ENCODE measurements around the gene SLC50A1. TPM values are rescaled to one million over a fixed set of nuclear protein-coding genes. Genes with fewer than 3 reads are reported as not detected.
"Not testable (repeated sequence)": the region's sequence is repeated elsewhere in the genome, so short reads cannot be mapped to it uniquely, and the experiment has no call there.

The SLC50A1 gene
- total RNA-seq, 2 donors from 2014 or later: 24.5 TPM

- no peak for DNase-seq (ENCODE audit: low spot score)
- intact Hi-C loops (cut with DNase I): no loop called here
Observed at GRCh38 chr1:155110381-155110780, 25.3 kb upstream of the SLC50A1 start.

DNA sequence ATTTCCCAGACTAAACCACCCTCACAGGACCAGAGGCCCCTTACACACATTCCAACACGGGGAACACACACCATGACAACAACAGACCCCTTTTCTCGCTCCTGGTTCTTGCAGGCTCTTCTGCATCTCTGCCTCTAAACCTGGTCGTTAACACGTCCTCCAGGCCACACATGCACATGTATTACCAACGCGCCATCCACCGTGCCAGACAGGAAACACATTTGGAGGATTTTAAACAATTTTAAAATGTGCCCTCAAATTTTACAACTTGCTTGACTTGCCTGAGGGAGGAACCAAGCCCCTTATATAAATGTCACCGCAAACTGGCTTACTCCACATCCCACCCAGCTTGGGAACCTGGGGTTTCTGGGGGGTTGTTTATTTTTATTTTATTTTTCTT lies 24.8 kb upstream of the SLC50A1 start:
- DNase-seq (ENCODE audit: low spot score): no peak
- intact Hi-C loops (cut with DNase I): no loop called here

- intact Hi-C loops (cut with DNase I): no loop called here
- no peak for DNase-seq (ENCODE audit: low spot score)
Observed at GRCh38 chr1:155113450-155113980, 22.1 kb upstream of the SLC50A1 start.

GRCh38 chr1:155116113-155116764 lies 19.4 kb upstream of the SLC50A1 start:
- intact Hi-C loops (cut with DNase I): no loop called here
- no peak for DNase-seq (ENCODE audit: low spot score)

- intact Hi-C loops (cut with DNase I): no loop called here
- DNase-seq (ENCODE audit: low spot score): no peak
Observed at GRCh38 chr1:155117610-155118009, 18.0 kb upstream of the SLC50A1 start.

DNA sequence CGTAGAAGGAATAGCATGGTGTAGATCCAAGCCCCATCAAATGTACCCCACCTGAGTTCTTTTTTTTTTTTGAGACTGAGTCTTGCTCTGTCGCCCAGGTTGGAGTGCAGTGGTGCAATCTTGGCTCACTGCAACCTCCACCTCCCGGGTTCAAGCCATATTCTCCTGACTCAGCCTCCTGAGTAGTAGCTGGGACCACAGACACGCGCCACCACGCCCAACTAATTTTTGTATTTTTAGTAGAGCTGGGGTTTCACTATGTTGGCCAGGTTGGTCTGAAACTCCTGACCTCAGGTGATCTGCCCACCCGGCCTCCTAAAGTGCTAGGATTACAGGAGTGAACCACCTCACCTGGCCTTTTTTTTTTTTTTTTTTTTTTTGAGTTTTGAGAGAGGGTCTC lies 17.6 kb upstream of the SLC50A1 start:
- intact Hi-C loops (cut with DNase I); DNase-seq (ENCODE audit: low spot score): not testable (repeated sequence)

DNA sequence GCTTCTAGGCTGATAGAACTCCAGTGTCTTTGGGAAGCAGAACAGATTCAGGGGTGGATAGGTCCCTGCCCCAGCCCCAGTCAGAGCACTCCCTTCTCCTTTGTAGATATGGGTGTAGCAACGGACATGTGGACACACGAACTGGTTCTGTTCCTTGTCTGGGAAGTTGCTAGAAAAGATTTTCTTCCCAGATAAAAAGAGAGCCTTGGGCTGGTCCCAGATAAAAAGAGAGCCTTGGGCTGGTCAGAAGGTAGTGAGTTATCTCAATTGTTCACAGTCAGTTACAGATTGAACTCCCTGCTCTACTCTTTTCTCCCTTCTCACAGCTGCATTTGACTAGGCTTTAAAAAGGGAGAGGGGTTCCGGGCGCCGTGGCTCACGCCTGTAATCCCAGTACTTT lies 15.4 kb upstream of the SLC50A1 start:
- intact Hi-C loops (cut with DNase I): no loop called here
- DNase-seq (ENCODE audit: low spot score): no peak

GRCh38 chr1:155121249-155121648 lies 14.4 kb upstream of the SLC50A1 start:
- intact Hi-C loops (cut with DNase I): no loop called here
- DNase-seq (ENCODE audit: low spot score): no peak

- DNase-seq (ENCODE audit: low spot score): no peak
- intact Hi-C loops (cut with DNase I): no loop called here
Observed at GRCh38 chr1:155122308-155122707, 13.3 kb upstream of the SLC50A1 start.

DNA sequence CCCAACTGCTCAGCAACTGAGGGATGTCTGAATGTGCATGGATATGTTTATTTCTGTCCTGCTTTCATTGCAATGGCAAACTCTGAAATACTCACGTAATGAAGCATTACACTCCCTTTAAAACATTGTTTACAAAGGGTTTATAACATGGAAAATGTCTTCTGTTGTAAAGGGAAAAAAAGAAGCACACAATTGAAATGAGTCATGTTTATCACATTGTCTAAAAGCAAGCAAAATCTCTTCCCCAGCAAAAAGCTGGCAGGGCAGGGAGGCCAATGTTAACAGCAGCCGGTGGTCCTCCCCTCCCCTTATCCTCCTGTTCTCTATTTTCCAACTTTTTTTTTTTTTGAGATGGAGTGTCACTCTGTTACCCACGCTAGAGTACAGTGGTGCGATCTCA lies 11.9 kb upstream of the SLC50A1 start:
- intact Hi-C loops (cut with DNase I): no loop called here
- no peak for DNase-seq (ENCODE audit: low spot score)

GRCh38 chr1:155124503-155125463 lies 10.9 kb upstream of the SLC50A1 start:
- DNase-seq (ENCODE audit: low spot score): no peak
- intact Hi-C loops (cut with DNase I): loop anchor here in 1 of 2 donors (5.0 kb wide), 1 partner anchor 32 kb away; no protein-coding TSS in a partner anchor

- intact Hi-C loops (cut with DNase I): loop anchor here in 1 of 2 donors (5.0 kb wide), 1 partner anchor 33 kb away; no protein-coding TSS in a partner anchor
- DNase-seq (ENCODE audit: low spot score): no peak
Observed at GRCh38 chr1:155125511-155125945, 10.1 kb upstream of the SLC50A1 start.

DNA sequence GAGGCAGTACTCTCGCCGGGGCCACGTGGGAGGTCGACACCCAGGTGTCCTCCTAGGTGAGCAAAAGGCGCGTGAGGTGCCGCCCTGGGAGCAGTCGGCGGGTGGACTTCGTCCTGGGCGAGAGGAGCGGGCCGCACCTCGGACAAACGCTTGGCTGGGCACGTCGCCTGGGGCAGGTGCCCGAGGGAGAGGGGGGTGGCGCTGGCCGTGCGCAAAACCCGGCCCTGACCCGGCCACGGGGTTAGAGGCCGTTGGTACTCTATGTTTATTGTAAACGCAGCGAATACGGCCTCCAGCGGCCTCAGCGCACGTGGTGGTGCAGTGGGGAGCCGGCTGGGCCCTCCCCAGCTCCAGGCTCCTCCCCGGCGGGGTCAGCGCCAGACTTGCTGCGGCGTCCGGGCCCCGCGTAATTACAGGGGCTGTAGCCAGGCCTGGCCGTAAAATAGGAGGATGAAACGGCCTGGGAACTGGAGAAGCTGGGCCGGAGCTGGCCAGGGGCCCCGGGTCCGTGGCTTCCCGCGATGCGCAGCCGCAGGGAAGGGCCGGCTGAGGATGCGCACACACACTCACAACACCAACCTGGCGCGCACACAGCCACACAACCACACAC lies 9.6 kb upstream of the SLC50A1 start:
- intact Hi-C loops (cut with DNase I): loop anchor here in 1 of 2 donors (5.0 kb wide), 1 partner anchor 34 kb away; no protein-coding TSS in a partner anchor
- DNase-seq (ENCODE audit: low spot score): peak; percentile 86

DNA sequence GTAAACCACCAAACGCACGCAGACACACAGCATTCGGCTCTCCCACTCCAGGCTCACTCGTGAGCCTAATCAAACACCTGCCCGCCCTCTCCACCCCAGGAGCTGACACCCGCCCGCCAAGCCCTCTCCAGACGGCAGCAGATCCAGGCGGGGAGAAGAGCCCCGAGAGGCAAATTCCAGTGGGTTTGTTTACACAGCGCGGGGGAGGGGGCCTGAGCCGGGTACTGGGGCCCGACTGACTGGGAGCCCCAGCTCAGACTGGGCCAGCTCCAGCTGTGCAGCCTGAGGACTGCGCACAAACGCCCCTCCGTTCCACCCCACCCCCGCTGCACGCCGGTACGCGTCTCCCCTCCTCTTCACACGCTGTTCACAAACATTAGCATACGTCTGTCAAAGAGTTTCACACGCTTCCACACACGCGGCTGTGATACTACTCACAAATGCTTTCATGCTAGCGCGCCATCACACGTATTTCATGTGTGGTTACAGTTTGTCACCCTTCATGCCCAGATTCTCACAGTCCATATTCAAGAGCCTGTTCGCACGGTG lies 9.0 kb upstream of the SLC50A1 start:
- intact Hi-C loops (cut with DNase I): loop anchor here in 1 of 2 donors (5.0 kb wide), 1 partner anchor 34 kb away; no protein-coding TSS in a partner anchor
- no peak for DNase-seq (ENCODE audit: low spot score)

GRCh38 chr1:155127105-155127966 lies 8.3 kb upstream of the SLC50A1 start, which contains the start of gene EFNA1:
Gene EFNA1, plus strand, starts transcription at chr1:155127876. Its CDS starts 102 bp downstream, at chr1:155127978.
- intact Hi-C loops (cut with DNase I): loop anchor here in 1 of 2 donors (5.0 kb wide), 1 partner anchor 35 kb away; no protein-coding TSS in a partner anchor
- DNase-seq (ENCODE audit: low spot score): peak; percentile 87

DNA sequence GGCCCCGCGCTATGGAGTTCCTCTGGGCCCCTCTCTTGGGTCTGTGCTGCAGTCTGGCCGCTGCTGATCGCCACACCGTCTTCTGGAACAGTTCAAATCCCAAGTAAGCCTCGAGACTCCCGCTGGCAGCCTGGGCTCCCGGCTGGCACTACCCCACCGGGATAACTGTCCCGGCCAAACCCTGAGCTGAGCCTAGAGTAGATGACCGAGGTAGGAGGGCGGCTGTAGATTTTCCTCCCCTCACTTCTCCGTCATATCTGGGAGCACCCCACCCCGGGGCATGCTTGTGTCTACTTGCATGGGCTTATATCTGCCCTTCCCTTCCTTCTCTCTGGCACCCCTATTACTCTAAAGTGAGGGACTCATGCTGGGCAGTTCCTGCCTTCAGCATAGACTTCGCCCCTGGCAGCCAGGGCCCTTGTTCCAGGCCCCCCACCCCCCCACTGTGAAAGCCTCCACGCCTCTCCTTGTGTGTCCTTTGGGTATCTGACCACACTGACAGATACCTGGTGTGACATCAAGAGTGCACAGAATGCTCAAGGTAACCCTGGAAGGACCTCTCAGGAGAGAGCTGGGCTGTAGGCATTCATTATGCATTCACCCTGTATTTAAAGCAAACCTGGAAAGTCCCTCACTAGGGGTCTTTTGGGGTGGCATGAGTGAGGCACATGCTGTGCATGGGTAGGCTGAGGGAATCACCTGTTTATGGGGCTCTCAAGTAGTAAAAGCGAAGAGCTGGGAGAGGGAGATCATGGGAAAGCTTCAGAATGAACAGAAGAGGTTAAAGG lies 7.5 kb upstream of the SLC50A1 start:
- intact Hi-C loops (cut with DNase I): loop anchor here (1.0 to 5.0 kb wide), 2 partner anchors 36 kb away; no protein-coding TSS in a partner anchor
- DNase-seq (ENCODE audit: low spot score): no peak

GRCh38 chr1:155128755-155129473 lies 6.7 kb upstream of the SLC50A1 start:
- intact Hi-C loops (cut with DNase I): loop anchor here (1.0 to 5.0 kb wide), 2 partner anchors 37 kb away; no protein-coding TSS in a partner anchor
- DNase-seq (ENCODE audit: low spot score): no peak

Measured in posterior vena cava (tissue), 2 donors.